Nucleus accumbens (tissue), 56 donors: ENCODE results near the gene STARD3.

Source experiments
- DNase-seq, 56 donors: peaks; one replicate each; lab custom pipeline; 2025; lab: John Stamatoyannopoulos, UW

The STARD3 gene

DNA sequence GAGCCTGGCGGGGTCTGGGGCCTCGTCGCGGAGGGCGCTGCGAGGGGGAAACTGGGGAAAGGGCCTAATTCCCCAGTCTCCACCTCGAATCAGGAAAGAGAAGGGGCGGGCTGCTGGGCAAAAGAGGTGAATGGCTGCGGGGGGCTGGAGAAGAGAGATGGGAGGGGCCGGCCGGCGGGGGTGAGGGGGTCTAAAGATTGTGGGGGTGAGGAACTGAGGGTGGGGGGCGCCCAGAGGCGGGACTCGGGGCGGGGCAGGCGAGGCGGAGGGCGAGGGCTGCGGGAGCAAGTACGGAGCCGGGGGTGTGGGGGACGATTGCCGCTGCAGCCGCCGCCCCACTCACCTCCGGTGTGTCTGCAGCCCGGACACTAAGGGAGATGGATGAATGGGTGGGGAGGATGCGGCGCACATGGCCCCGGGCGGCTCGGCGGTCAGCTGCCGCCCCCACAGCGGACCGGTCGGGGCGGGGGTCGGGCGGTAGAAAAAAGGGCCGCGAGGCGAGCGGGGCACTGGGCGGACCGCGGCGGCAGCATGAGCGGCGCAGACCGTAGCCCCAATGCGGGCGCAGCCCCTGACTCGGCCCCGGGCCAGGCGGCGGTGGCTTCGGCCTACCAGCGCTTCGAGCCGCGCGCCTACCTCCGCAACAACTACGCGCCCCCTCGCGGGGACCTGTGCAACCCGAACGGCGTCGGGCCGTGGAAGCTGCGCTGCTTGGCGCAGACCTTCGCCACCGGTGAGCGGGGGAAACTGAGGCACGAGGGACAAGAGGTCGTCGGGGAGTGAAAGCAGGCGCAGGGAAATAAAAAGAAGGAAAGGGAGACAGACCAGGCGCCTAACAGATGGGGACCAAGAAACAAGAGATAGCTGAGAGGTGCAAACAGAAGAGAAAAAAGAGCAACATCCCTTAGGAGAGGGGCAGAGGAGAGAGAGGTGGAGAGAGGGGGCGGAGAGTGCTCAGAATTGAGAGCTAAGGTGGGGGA is 31.3 kb downstream of the STARD3 start, which contains the start of gene PNMT:
PNMT (plus strand) TSS at position 509 of the 980 bp plus-strand sequence; CDS start at position 532, 23 bp downstream.
- peak in 27 of 56 donors; percentile 23 to 75 (median 39) for DNase-seq

DNA sequence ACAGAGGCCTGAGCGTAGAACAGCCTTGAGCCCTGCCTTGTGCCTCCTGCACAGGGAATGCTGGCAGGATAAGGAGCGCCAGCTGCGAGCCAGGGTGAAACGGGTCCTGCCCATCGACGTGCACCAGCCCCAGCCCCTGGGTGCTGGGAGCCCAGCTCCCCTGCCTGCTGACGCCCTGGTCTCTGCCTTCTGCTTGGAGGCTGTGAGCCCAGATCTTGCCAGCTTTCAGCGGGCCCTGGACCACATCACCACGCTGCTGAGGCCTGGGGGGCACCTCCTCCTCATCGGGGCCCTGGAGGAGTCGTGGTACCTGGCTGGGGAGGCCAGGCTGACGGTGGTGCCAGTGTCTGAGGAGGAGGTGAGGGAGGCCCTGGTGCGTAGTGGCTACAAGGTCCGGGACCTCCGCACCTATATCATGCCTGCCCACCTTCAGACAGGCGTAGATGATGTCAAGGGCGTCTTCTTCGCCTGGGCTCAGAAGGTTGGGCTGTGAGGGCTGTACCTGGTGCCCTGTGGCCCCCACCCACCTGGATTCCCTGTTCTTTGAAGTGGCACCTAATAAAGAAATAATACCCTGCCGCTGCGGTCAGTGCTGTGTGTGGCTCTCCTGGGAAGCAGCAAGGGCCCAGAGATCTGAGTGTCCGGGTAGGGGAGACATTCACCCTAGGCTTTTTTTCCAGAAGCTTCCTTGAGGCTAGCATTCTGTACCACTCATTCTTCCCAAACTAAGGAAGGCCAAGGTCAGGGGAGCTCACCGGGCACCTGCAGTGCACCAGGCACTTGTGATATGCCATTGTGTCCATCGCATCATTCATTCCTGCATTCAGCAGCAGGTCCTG is 33.2 kb downstream of the STARD3 start:
- no peak for DNase-seq

DNA sequence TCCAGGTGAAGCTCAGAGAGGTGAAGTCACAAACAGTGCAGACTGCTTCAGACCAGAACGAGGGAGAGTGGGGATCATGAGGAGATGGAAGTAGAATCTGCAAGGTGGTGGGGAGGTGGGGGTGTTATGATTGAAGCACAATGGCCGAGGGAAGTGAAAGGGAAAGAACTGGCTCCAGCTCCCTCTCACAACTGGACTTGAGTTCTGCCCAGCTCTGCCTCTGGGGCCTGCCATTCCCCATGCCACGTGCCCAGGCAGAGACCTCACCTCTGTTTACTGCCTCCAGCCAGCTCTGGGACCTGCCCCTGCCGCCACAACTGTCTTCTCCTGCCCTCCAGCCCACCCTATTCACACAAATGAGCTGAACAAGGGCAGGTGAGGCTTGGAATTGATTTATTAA is 33.8 kb downstream of the STARD3 start:
- DNase-seq = no peak

DNA sequence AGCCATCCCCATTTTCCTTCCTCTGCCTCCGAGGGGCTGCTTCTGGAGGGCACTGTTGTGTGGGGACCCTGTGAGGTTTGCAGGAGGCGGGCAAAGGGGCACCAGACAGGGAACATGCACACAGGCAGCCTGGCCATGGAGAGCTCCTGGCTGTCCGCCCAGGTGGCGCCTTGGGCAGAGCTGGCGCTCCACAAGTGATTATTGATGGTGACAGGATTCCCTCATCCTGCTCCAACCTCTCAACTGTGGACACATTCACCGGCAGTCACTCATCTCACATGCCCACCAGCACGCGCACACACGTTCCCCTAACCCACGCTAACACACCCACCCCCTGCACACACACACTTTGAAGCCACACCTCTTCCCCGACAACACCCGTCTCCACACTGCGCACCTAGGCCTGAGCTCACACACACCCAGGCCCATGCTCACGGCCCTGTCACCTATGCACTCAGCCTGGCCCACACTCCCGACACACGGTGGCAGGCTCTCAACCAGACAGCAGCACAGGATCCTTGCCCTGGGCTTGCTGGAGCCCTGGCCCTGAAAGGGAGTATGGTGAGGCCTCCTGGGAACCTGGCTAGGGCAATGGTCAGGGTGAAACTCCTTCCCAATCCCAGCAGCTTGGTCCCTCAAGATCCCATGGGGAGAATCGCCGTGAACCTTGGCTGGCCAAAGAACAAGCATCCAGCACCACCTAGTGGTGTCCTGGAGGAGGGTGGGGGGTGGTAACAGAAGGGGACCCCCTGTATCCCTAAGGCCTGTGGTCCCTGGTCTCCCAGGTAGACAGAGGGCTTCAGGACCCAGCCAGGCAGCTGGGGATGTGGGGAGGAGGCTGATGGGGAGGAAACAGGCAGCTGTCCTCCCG is 34.9 kb downstream of the STARD3 start:
- peak in 23 of 56 donors; percentile 17 to 69 (median 44) for DNase-seq

DNA sequence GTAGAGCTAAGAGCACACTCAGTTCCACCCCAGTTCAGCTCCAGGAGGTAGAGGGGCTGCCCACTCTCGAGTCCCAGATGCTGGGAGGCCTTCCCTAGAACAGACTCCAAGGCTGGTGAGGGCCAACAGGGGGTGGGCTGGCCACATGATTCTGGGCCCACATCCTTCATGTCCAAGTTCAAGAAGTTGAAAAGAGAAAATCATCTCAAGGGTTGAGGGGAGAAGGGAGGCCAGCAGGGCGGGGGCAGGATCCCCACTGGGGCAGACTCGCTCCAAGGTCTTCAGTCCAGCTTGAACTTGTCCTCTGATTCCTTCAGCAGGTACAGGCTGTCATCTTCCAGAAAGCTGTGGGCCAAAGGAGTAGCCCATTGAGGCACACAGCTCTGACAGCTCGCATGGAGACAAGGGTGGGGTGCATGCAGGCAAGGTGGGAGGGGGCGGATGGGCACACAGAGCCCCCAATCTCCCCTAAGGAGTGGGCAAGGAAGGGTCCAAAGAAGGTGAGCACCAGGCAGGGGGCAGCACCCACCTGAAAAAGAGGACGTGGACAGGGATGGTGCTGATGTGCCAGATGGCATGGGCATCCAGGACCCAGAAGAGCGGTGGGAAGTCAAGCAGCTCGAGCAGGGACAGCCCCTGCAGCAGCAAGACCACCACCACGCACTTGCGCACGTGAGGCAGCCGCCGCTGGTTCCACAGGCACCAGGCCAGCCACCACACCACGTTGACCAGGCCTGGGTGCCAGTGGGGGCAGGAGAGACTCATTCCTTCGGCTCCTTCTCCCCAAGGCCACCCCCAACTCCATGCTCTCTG is 35.8 kb downstream of the STARD3 start:
- DNase-seq = no peak

DNA sequence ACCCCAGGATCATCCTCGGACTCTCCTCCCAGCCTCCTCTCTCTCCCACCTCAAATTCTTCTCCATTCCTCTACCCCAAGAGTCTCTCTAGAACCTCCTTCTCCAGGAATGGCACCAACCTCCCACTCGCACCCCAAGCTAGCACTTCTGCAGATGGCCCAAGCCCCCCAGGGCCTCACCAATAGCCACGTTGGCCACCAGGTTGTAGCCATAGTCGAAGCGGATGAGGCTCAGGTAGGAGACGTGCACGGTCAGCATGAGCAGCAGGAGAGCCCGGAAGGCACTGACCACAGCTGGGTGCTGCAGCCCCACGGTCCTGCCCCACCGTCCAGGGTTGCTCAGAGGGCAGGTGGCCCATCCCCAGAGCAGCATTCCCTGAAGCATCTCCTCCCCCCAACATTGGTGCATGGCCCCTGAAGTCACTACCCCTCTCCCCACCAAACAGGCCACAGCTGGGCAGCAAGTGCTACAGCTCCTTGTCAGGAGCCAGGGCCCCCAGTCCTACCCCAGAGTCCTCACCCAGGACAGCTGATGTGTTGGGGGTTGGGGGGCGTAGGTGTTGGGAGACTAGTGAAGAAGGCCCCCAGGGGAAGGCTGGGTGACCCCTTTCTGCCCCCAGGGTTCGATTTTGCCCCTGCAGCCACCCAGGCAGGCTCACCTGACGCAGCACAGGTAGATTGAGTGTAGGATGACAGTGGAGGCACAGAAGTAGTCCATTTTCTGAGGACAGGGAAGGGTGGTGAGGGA is 36.6 kb downstream of the STARD3 start:
- no peak for DNase-seq

DNA sequence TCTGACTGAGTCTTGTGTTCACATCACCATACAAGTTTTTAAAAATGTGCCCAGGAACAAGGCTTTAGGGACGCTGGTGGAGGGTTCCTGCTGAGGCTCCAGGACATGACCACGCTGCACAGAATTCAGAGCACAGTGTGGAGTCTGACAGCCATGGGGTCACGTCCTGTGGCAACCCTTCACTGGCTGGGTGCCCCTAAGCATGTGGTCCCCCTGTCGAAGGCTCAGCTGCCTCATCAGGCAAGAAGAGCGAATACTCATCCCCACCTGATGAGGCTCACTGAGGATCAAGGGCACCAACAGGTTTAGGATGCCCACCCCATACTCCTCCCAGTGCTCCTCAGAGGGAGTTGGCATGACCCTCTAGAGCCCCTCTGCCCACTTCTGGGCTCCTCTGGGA is 37.2 kb downstream of the STARD3 start:
- no peak for DNase-seq

DNA sequence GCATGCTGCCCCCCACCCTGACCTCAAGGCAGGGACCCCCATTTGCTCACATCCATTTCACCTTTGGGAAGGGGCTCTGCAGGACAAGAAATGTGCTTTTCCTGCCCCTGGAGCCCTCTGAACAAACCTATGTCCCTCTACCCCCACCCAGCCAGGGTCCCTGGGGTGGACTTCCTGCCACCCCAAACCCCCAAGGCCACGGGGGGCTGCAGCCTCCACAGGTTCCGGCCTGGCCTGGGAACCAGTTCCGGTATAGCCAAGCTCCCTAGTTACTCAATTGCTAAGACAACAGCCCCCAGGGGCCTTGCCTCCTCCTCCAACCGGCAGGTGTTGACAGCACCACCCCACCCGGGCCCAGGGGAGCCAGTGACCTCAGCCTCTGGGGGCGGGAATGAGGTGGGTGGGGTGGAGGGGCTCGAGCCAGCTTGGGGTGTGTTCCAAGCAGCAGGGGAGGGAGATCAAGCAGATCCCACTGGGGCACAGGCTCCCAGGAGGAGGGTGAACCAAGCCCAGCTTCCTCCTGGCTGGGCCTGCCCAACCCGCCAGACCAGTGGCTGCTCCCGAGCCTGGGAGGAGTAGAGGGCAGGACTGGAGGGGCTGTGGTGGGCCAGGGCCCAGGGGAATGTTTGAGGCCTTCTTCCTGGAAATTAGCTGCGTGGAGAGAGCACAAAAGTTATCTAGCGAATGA is 37.9 kb downstream of the STARD3 start:
- no peak for DNase-seq

DNA sequence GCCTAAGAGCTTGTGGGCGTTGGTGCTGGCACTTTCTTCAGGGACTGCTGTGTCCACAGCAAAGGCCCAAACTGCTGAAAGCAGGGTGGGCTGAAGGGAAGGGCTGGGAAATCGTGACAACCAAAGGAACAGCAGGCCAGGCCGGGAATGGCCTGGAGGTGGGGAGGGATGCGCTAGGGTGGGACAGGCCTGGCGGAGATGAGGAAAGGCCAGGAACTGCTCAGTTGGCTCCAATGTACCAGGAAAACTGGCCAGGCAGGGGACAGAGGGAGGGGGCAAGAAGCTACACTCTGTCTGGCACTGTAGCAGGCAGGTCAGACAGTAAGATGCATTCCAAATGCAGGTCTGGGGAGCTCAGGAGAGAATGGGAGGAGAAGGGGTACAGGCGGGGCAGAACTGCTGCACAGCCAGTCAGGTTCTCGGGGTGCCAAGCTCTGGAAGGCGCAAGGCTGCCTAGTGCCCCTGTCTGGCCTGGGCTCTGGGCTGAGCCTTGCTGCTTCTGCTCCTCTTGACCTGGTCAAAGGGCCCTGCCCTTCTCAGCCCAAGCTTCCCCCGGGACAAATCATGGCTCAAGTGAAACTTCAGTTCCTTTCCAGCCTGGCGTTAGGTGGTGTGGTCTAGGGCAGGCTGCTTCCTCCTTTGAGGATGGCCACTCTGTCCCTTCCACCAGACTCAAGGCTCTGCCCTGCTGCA is 38.6 kb downstream of the STARD3 start:
- DNase-seq = no peak

DNA sequence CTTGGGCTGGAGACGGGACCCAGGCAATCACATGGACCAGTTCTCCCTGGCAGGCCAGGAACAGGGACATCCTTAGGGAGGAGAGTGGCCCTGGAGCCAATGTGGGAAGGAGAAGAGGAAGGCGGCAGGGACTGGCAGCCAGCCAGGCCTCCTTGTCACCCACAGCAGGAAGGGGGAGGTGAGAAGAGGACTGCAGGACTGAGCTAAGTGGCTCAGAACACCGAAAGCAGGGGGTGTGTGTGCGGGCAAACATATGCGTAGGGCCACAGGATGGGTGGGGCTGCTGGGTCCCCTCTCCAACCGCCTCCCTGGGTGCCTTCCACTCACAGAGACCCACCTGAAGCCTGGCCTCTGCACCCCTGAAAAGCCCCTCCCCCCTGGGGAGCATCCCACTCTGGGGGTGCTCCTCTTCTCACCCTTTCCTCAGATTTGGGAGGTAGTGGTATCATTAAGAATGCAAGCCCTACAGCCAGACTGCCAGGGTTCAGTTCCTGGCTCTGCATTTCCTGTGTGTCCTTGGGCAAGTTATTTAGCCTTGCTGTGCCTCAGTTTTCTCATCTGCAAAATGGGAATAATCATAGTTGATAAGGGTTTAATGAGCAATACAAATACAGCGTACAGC is 39.4 kb downstream of the STARD3 start:
- DNase-seq = peak in 9 of 56 donors; percentile 14 to 52 (median 30)

DNA sequence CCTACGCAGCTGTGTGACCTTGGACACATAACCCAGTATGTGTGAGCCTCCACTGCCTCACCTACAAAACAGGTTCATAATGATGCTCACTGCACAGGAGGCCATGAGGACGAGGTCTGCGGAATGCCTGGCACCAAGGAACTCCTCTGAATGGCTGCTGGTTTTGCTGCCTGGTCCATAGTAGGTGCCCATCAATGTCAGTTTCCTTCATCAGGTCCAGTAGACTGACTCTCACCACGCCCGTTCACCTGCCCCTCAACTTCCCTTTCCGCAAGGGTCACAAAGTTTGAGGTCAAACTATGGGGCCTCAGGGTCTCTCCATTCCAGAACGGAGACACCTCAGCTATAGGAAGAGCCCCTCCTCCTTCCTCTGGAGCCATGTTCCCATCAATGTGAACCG is 40.1 kb downstream of the STARD3 start:
- no peak for DNase-seq

DNA sequence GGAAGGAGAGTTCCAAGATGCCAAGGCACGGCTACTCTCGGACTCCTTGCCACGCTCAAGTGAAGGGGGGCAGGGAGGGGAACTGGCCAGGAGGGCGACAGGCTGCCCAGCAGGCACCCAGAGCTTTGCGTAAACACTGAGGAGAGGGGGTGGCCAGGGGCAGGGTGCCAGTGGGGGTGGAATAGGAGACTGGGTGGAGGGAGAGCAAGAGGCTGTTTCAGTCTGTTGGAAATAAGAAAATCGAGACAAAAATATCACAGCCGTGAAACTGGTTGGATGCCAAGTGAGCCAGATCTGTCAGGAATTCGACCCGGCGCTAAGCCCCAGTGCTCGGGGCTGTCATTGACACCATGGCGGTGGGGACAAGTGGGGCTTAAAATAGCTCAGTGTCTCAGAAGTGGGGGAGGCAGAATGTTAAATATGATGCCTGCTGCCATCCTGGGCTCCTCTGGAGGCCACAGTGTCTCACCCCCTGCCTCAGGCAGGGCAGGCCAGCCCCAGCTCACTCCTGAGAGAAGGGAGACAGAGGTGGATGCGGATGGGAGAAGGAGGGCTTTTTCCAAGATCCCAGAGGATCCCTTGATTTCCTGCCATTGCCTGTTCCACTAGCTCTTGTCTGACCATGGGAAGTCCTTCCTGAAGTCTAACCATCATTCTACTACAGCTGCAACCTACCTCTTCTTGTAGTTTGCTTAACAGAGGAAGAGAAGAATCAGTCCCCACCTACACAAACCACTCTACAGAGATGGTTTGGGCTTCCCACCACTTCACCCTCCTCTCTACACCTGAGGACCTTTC is 40.8 kb downstream of the STARD3 start:
- peak in 17 of 56 donors; percentile 17 to 76 (median 40) for DNase-seq

DNA sequence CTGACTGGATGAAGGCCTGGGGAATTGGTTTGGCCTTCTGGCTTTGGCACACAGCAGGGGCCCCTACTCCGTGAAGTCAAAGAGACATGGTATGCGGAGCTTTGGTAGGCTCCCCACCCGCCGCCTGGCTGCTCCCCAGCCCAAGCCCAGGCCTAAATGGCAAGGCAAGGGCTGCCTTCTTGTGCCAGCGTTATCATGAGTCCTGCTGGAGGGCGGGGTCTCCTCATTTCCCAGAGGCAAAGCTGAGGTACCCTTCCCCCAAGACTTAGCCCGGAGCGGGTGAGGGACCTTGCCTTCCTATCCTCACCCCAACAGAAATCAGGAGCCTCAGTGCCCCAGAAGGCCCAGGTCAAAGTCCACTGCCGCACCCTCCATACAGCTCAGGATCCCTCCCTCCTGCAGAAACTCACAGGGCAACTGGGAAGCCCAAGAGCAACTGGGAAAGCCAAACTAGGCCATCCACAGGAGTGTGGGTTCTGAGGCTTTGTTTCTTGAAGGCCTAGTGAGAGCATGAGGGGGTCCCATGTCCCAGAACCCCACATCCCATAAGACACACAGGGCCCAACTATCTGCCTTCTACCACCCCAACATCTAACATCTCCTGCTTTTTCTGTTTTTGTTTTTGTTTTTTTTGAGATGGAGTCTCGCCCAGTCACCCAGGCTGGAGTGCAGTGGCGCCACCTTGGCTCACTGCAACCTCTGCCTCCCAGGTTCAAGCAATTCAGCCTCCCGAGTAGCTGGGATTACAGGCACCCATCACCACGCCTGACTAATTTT is 41.6 kb downstream of the STARD3 start:
- no peak for DNase-seq

DNA sequence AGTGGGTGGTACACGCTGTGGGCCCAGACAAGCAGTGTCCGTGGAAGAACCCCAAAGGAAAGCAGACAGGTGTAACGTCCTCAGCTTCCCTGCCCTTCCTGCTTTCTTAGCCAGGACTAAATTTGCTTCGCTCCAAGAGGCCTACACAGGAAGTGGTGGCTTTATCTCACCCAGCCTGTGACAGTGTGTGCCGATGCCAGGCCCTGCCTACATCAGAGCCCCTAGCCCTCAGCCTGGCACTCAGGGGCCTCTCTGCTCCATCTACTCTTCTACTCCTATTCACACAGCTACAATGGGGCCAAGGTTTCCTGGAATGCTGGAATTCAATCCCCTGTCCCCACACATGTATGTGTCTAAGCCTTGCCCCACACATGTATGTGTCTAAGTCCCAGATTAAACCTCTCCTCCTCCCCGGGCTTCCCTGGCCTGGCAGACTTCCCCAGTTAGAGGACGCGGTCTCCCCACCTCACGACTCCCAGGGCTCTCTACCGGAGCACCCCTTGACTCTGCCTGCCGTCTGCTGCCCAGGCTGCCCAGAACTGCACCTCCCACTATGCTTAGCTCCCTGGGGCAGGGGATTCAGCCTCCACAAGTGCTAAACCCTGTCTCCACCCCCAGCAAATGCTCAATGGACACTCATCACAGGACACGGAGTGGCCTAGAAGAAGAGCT is 42.7 kb downstream of the STARD3 start:
- no peak for DNase-seq
